Left lung (tissue), 10 donors: ENCODE measurements around the gene EZR. TPM values are rescaled to one million over a fixed set of nuclear protein-coding genes. Genes with fewer than 3 reads are reported as not detected.

Experiments used
- ATAC-seq: fragments of 200-7000 bp; cut with Tn5 transposase; one replicate; pipeline ENCODE4 v1.9.1; 2020; ENCODE audit warnings: moderate library complexity
- DNase-seq, 4 donors: peaks; one replicate each; pipeline ENCODE4 v3.0.0-alpha.2; 2013 to 2020
- H3K27ac ChIP-seq, 2 donors: fragments of 200-600 bp; sonication (generic) in 1 of 2; one replicate each; pipeline versions ENCODE4 v1.5.0 to v1.8.0; 2020 to 2021
- H3K27me3 ChIP-seq, 2 donors: fragments of 200-600 bp; sonication (generic) in 1 of 2; one replicate each; pipeline versions ENCODE4 v1.5.0 to v1.8.0; 2020 to 2021
- H3K36me3 ChIP-seq, 2 donors: fragments of 200-600 bp; sonication (generic) in 1 of 2; one replicate each; pipeline versions ENCODE4 v1.5.0 to v1.8.0; 2020 to 2021
- H3K4me1 ChIP-seq, 2 donors: fragments of 200-600 bp; one replicate each; pipeline ENCODE4 v1.8.0; 2021
- H3K4me3 ChIP-seq, 2 donors: fragments of 200-600 bp; sonication (generic) in 1 of 2; one replicate each; pipeline versions ENCODE4 v1.5.0 to v1.8.0; 2020 to 2021; ENCODE audit warnings: mild to moderate bottlenecking in 1 of 2
- H3K9me3 ChIP-seq, 2 donors: fragments of 200-600 bp; sonication (generic) in 1 of 2; one replicate each; pipeline versions ENCODE4 v1.5.0 to v1.8.0; 2020 to 2021
- CTCF ChIP-seq, 2 donors: fragments of 200-600 bp; sonication (generic) in 1 of 2; IDR thresholded peaks; one replicate each; pipeline versions ENCODE4 v1.5.0 to v1.8.0; 2021; ENCODE audit warnings: antibody characterized with exemption in 2 of 2
- intact Hi-C, 2 donors: fragments of 100-400 bp; cut with DNase I; formaldehyde crosslinking; loops; one replicate each; pipeline versions ENCODE4 v1.11.2 to v1.14.2; 2022
- polyA plus RNA-seq, 6 donors: library from polyadenylated mRNA; unstranded; fragments of 120-200 nt; gene quantifications; one replicate each; pipeline ENCODE4 v1.2.1, GENCODE V29; 2013; ENCODE audit not compliant: insufficient read length in 6 of 6
- total RNA-seq, 2 donors: library from RNA; stranded (reverse); fragmentation: NEBNext Ultra II Directional; extraction: Animal tissue kit (Norgen Biotek cat#: 25700); gene quantifications; one replicate each; pipeline ENCODE4 v1.2.1, GENCODE V29; 2021
- donor health status: DM: no; HTN: yes; CAD: no.
- donor health status: DM: no; HTN: no; CAD: no.

EZR gene
- total and polyA plus RNA-seq, 8 donors = 140 to 328 (median 161) TPM

GRCh38 chr6:158780246-158780884, 38.8 kb downstream of the EZR start:
- intact Hi-C loops = no loop called here
- TF ChIP-seq CTCF (IDR thresholded peaks at IDR 0.05) = no peak
- Histone ChIP-seq H3K4me1 (peaks cover 0 to 4% of the 10 kb centered on the region in 2 donors), H3K27me3 (no peaks in the 10 kb centered on the region), H3K27ac (peak overlapping the region in 1 of 2 donors; percentile 46), H3K36me3 (peaks cover 4 to 99% of the 10 kb centered on the region in 2 donors), H3K9me3 (no peaks in the 10 kb centered on the region), H3K4me3 (no peak overlapping the region)
- peak; percentile 1 for ATAC-seq
- DNase-seq = peak in 1 of 4 donors; percentile 46

- H3K9me3 ChIP-seq = no peaks in the 10 kb centered on the region
- no peaks in the 10 kb centered on the region for H3K27me3 ChIP-seq
- TF ChIP-seq CTCF (IDR thresholded peaks at IDR 0.05) = no peak
- intact Hi-C loops = no loop called here
- peaks cover 4 to 8% of the 10 kb centered on the region in 2 donors for H3K4me1 ChIP-seq
- no peak overlapping the region for H3K4me3 ChIP-seq
- no peak for ATAC-seq
- DNase-seq = peak in 1 of 4 donors; percentile 24
- H3K36me3 ChIP-seq = peaks cover 0 to 99% of the 10 kb centered on the region in 2 donors
- no peak overlapping the region for H3K27ac ChIP-seq
These were observed 41.1 kb downstream of the EZR start for GRCh38 chr6:158778005-158778527.

GRCh38 chr6:158777510-158777909, 41.7 kb downstream of the EZR start:
- ATAC-seq = no peak
- no peak for TF ChIP-seq CTCF (IDR thresholded peaks at IDR 0.05)
- no peak for DNase-seq

GRCh38 chr6:158776737-158777136, 42.4 kb downstream of the EZR start:
- Histone ChIP-seq H3K36me3 (peaks cover 0 to 99% of the 10 kb centered on the region in 2 donors), H3K4me1 (peaks cover 4 to 10% of the 10 kb centered on the region in 2 donors), H3K9me3 (no peaks in the 10 kb centered on the region), H3K27ac (no peak overlapping the region), H3K4me3 (no peak overlapping the region), H3K27me3 (no peaks in the 10 kb centered on the region)
- ATAC-seq = no peak
- TF ChIP-seq CTCF (IDR thresholded peaks at IDR 0.05) = no peak
- intact Hi-C loops = no loop called here
- DNase-seq = no peak

More at GRCh38 chr6:158777510-158777909, 41.7 kb downstream of the EZR start:
- intact Hi-C loops = no loop called here
- H3K4me3 ChIP-seq = no peak overlapping the region
- H3K27me3 ChIP-seq = no peaks in the 10 kb centered on the region
- peaks cover 4 to 10% of the 10 kb centered on the region in 2 donors for H3K4me1 ChIP-seq
- no peaks in the 10 kb centered on the region for H3K9me3 ChIP-seq
- no peak overlapping the region for H3K27ac ChIP-seq
- peaks cover 0 to 99% of the 10 kb centered on the region in 2 donors for H3K36me3 ChIP-seq

- TF ChIP-seq CTCF (IDR thresholded peaks at IDR 0.05) = no peak
- intact Hi-C loops = no loop called here
- no peak overlapping the region for H3K4me3 ChIP-seq
- H3K27ac ChIP-seq = no peak overlapping the region
- DNase-seq (no peak), ATAC-seq (no peak)
- H3K27me3 ChIP-seq = no peaks in the 10 kb centered on the region
- no peaks in the 10 kb centered on the region for H3K9me3 ChIP-seq
- H3K36me3 ChIP-seq = peaks cover 0 to 99% of the 10 kb centered on the region in 2 donors
- peaks cover 0 to 10% of the 10 kb centered on the region in 2 donors for H3K4me1 ChIP-seq
These were observed 43.3 kb downstream of the EZR start for GRCh38 chr6:158775832-158776231.
